ENCODE measurements around the gene MDFIC.

- TF ChIP-seq CTCF (IDR thresholded peaks at IDR 0.05; ENCODE audit: poor library complexity) (no peak), EZH2 (IDR thresholded peaks at IDR 0.05; ENCODE audit: borderline replicate concordance) (no peak), EZH2phosphoT487 (IDR thresholded peaks at IDR 0.05; ENCODE audit: low read depth, severe bottlenecking, unreplicated experiment) (no peak)
These were observed 136.8 kb downstream of the MDFIC start for GRCh38 chr7:115058726-115059125.

Data from hepatocyte (in vitro differentiated cells).